ENCODE measurements around the gene AVPR2.

Gene AVPR2

GRCh38 chrX:153932220-153932915 lies 27.9 kb downstream of the AVPR2 start:
- DNase-seq (ENCODE audit: low spot score): no peak

GRCh38 chrX:153933748-153934147 lies 29.3 kb downstream of the AVPR2 start:
- no peak for DNase-seq (ENCODE audit: low spot score)

- DNase-seq (ENCODE audit: low spot score): no peak
These were observed 29.8 kb downstream of the AVPR2 start for GRCh38 chrX:153934148-153934761.

- DNase-seq (ENCODE audit: low spot score): peak; percentile 61
These were observed 30.4 kb downstream of the AVPR2 start, which contains the start of gene NAA10 for GRCh38 chrX:153934762-153935325. Gene NAA10 (minus strand): TSS chrX:153935037. CDS start chrX:153934904, 133 bp downstream.

- no peak for DNase-seq (ENCODE audit: low spot score)
These were observed 30.9 kb downstream of the AVPR2 start for GRCh38 chrX:153935326-153935851.

- DNase-seq (ENCODE audit: low spot score): no peak
These were observed 32.6 kb downstream of the AVPR2 start for GRCh38 chrX:153937056-153937455.

- DNase-seq (ENCODE audit: low spot score): no peak
These were observed 33.8 kb downstream of the AVPR2 start for GRCh38 chrX:153938226-153938786.

GRCh38 chrX:153939573-153939972 lies 35.1 kb downstream of the AVPR2 start:
- no peak for DNase-seq (ENCODE audit: low spot score)

- DNase-seq (ENCODE audit: low spot score): no peak
These were observed 37.1 kb downstream of the AVPR2 start for GRCh38 chrX:153941336-153942252.

- DNase-seq (ENCODE audit: low spot score): peak; percentile 36
These were observed 39.8 kb downstream of the AVPR2 start, which contains the start of gene RENBP for GRCh38 chrX:153944140-153944799. Gene RENBP (minus strand): TSS chrX:153944643. CDS start chrX:153944610, 33 bp downstream.

- DNase-seq (ENCODE audit: low spot score): no peak
These were observed 40.3 kb downstream of the AVPR2 start for GRCh38 chrX:153944800-153945150.

- DNase-seq (ENCODE audit: low spot score): no peak
These were observed 41.8 kb downstream of the AVPR2 start for GRCh38 chrX:153945956-153946943.

- DNase-seq (ENCODE audit: low spot score): peak; percentile 82
These were observed 42.7 kb downstream of the AVPR2 start for GRCh38 chrX:153947009-153947769.

- DNase-seq (ENCODE audit: low spot score): no peak
These were observed 43.6 kb downstream of the AVPR2 start for GRCh38 chrX:153948002-153948466.

GRCh38 chrX:153948847-153949805 lies 44.7 kb downstream of the AVPR2 start:
- DNase-seq (ENCODE audit: low spot score): no peak

GRCh38 chrX:153950127-153950526 lies 45.7 kb downstream of the AVPR2 start:
- no peak for DNase-seq (ENCODE audit: low spot score)

GRCh38 chrX:153951683-153952372 lies 47.4 kb downstream of the AVPR2 start:
- no peak for DNase-seq (ENCODE audit: low spot score)
